ENCODE measurements around the gene OR51G2. TPM values are rescaled to one million over a fixed set of nuclear protein-coding genes. Genes with fewer than 3 reads are reported as not detected.

The OR51G2 gene, protein sequence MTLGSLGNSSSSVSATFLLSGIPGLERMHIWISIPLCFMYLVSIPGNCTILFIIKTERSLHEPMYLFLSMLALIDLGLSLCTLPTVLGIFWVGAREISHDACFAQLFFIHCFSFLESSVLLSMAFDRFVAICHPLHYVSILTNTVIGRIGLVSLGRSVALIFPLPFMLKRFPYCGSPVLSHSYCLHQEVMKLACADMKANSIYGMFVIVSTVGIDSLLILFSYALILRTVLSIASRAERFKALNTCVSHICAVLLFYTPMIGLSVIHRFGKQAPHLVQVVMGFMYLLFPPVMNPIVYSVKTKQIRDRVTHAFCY
- total RNA-seq, result not detected in 2 replicates

DNA sequence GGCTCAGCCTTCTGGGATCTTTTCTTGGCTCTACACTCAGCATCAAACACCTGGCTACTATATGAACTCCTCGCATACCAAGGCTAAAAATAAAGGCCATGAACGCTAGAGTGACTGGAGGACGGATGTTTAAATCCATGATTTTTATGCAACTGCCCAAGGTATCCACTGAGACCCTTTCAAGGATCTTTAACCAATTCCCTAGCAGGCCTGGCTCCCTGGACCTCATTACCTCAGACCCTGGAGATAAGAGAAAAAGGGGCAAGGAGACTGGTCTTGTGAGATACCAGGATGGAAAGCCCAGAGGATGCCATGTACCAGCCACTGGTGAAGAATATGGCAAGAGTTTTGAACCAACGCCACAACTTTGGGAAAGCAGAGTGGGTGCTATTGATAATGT is at the start of gene OR51G2:
TSS of gene OR51G2 (minus strand) at position 101 of the 400 bp plus-strand sequence. CDS start 3,687 bp downstream, outside the sequence.

DNA sequence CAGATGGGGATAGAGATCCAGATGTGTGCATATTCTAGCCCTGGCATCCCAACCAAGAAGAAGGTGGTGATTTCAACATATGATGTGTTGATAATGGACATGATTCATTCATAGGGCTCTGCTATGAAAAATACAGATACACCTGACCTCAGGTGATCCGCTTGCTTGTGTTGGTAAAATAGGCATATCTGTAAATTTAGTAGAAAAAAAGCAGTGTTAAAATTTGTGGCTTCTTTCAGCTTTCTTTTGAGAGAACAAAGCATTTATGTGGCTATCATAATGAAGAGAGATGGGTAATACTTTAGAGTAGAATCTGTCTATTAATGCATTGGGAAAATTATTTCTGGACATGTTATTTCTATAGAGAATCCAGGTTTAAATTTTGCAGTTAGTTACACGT is 36.5 kb upstream of the OR51G2 start, which contains the start of gene OR51A2:
TSS of gene OR51A2 (minus strand) at position 101 of the 400 bp plus-strand sequence. CDS start at position 101, 0 bp downstream.

DNA sequence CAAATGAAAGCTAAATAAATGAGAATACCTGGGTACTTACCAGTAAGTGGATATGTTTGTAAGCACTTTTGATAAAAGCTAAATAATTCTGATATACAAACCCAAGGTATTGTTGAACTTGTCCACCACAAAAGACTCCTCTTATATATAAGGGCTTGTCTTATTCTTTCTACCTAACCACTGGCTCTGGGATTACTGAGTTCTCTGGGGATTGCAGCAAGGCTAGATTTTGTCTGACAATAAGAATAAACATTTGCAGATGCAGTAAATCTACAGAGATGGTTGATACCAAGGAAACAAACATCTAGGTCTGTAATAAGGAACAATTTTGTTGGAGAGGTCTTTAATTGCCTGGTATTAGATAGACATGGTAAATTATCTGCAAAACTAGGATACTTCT is 28.4 kb upstream of the OR51G2 start, which contains the start of gene OR51A4:
TSS of gene OR51A4 (minus strand) at position 101 of the 400 bp plus-strand sequence. CDS start 505 bp downstream, outside the sequence.

DNA sequence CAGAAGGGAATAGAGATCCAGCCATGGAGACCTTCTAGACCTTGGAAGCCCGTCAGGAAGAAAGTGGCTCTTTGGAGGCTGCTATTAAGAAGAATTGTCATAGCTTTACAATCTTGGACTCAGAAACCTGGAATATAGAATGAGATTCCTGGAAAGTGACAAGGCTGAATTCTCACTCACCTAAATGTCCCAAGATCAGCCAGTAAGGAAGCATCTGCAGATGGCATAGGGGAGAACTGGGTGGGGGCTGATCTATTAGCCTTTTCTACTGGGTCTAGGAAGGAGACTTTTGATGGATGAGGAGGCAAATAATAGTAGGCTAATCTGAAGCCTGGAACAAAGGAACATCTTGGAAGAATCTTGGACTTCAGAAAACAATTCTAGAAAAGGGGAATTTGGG is 5.1 kb upstream of the OR51G2 start, which contains the start of gene OR51G1:
TSS of gene OR51G1 (minus strand) at position 101 of the 400 bp plus-strand sequence. CDS start at position 101, 0 bp downstream.

DNA sequence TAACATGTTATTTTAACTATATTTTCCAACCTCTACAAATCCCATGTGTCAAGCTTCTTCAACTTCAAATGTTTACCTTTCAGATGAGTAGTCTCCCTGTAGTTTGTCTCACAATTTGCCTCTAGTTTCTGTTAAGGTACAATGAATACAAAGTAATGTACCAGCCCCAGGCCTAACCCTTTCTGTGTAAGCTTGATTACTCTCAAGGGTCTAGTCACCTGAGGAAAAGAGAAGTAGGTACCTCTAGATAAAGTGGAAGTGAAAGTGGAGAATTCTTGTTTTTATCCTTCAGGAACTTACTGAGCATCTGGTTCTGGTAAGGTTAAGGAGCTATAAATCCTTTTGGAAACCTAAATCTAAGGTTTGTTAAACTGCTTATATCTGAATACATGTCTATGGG is 15.7 kb downstream of the OR51G2 start, which contains the start of gene OR51A7:
TSS of gene OR51A7 (plus strand) at position 300 of the 400 bp plus-strand sequence. CDS start 3,587 bp downstream, outside the sequence.

DNA sequence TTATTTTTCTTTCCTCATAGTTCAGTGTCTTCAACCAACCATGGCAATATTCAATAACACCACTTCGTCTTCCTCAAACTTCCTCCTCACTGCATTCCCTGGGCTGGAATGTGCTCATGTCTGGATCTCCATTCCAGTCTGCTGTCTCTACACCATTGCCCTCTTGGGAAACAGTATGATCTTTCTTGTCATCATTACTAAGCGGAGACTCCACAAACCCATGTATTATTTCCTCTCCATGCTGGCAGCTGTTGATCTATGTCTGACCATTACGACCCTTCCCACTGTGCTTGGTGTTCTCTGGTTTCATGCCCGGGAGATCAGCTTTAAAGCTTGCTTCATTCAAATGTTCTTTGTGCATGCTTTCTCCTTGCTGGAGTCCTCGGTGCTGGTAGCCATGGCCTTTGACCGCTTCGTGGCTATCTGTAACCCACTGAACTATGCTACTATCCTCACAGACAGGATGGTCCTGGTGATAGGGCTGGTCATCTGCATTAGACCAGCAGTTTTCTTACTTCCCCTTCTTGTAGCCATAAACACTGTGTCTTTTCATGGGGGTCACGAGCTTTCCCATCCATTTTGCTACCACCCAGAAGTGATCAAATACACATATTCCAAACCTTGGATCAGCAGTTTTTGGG is 37.2 kb downstream of the OR51G2 start, which contains the start of gene OR51T1:
TSS of gene OR51T1 (plus strand) at position 41 of the 641 bp plus-strand sequence. CDS start at position 41, 0 bp downstream.

Other genes starting within 250 kb of the OR51G2 start
- 0.33 TPM in 1 of 2 replicates, not detected in the other for gene OR51E2, start 221.5 kb downstream of the OR51G2 start, total RNA-seq
- not detected in 2 replicates for gene MMP26, start 214.6 kb downstream of the OR51G2 start, total RNA-seq
- gene OR51F1, start 149.4 kb downstream of the OR51G2 start, total RNA-seq, result not detected in 2 replicates
- gene OR52R1, start 115.0 kb downstream of the OR51G2 start, total RNA-seq, result not detected in 2 replicates
- not detected in 2 replicates for gene OR51F2, start 98.0 kb downstream of the OR51G2 start, total RNA-seq
- not detected in 2 replicates for gene OR51S1, start 70.1 kb downstream of the OR51G2 start, total RNA-seq
- gene OR51T1, start 37.5 kb downstream of the OR51G2 start, total RNA-seq, result not detected in 2 replicates
- not detected in 2 replicates for gene OR51A7, start 15.6 kb downstream of the OR51G2 start, total RNA-seq
- gene OR51G1, start 5.0 kb upstream of the OR51G2 start, total RNA-seq, result not detected in 2 replicates
- gene OR51A4, start 28.3 kb upstream of the OR51G2 start, total RNA-seq, result not detected in 2 replicates
- not detected in 2 replicates for gene OR51A2, start 36.4 kb upstream of the OR51G2 start, total RNA-seq
- not detected in 2 replicates for gene OR51L1, start 75.5 kb upstream of the OR51G2 start, total RNA-seq
- gene OR52J3, start 127.2 kb upstream of the OR51G2 start, total RNA-seq, result not detected in 2 replicates
- not detected in 2 replicates for gene OR52E2, start 140.3 kb upstream of the OR51G2 start, total RNA-seq
- not detected in 2 replicates for gene OR52E1, start 150.2 kb upstream of the OR51G2 start, total RNA-seq
- not detected in 2 replicates for gene OR52A5, start 219.0 kb upstream of the OR51G2 start, total RNA-seq
- gene OR52A1, start 235.4 kb upstream of the OR51G2 start, total RNA-seq, result not detected in 2 replicates

Data from smooth muscle cell of the pulmonary artery (primary cell).